Esophagus squamous epithelium (tissue), 4 donors: ENCODE measurements around the gene UBE3A.

Source experiments
- CTCF ChIP-seq, 6 experiments: fragments of 450-650 bp in 4 of 6; fragments of 200-600 bp in 2 of 6; sonication (generic) in 2 of 6; IDR thresholded peaks; one replicate each; pipeline ENCODE4 v1.5.1; 2016 to 2019; ENCODE audit warnings: antibody characterized with exemption in 6 of 6, mild to moderate bottlenecking in 4 of 6, moderate library complexity in 4 of 6
- POLR2A ChIP-seq, 4 donors: fragments of 450-650 bp; IDR thresholded peaks; one replicate each; pipeline ENCODE4 v1.6.1; 2017; ENCODE audit warnings: antibody characterized with exemption in 4 of 4, mild to moderate bottlenecking in 4 of 4, moderate library complexity in 3 of 4

GRCh38 chr15:25329696-25330095 lies 109.1 kb downstream of the UBE3A start:
- TF ChIP-seq CTCF (IDR thresholded peaks at IDR 0.05) (no peak), POLR2A (IDR thresholded peaks at IDR 0.05) (no peak)
